Ecto neural progenitor cell (in vitro differentiated cells): ENCODE results near the gene EVI5L.
"Not testable (repeated sequence)": the region's sequence is repeated elsewhere in the genome, so short reads cannot be mapped to it uniquely, and the experiment has no call there.

Source experiments
- DNase-seq: peaks from one replicate; pipeline ENCODE4 v3.0.0-alpha.2; 2018; ENCODE audit warnings: low spot score

Gene EVI5L

GRCh38 chr19:7846155-7846646 lies 16.2 kb downstream of the EVI5L start:
- DNase-seq: no peak

- peak; percentile 38 for DNase-seq
Observed at GRCh38 chr19:7847664-7848063, 17.6 kb downstream of the EVI5L start.

DNA sequence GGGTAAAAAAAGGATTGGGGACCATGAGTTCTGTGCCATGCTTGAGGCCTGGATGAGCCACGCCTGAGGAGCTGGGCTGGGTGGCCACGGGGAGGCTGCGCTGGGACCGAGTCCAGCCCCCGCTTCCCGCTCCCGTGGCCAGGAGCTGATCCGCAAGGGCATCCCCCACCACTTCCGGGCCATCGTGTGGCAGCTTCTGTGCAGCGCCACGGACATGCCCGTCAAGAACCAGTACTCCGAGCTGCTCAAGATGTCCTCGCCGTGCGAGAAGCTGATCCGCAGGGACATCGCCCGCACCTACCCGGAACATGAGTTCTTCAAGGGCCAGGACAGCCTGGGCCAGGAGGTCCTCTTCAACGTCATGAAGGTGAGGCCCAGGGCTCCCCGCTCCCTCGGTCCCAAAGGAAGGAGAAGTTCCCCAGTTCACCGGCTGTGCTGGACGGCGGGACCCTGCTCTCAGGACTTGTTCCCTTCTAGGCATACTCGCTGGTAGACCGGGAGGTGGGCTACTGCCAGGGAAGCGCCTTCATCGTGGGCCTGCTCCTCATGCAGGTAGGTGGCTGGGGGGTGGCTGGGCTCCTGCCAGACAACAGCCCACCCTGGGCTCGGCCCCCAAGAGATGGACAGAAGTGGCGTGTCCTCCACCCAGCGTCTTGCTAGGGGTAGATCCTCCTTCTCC lies 18.9 kb downstream of the EVI5L start:
- DNase-seq: peak; percentile 45

GRCh38 chr19:7849631-7849999 lies 19.6 kb downstream of the EVI5L start:
- no peak for DNase-seq

- peak; percentile 42 for DNase-seq
Observed at GRCh38 chr19:7850000-7850813, 20.2 kb downstream of the EVI5L start.

DNA sequence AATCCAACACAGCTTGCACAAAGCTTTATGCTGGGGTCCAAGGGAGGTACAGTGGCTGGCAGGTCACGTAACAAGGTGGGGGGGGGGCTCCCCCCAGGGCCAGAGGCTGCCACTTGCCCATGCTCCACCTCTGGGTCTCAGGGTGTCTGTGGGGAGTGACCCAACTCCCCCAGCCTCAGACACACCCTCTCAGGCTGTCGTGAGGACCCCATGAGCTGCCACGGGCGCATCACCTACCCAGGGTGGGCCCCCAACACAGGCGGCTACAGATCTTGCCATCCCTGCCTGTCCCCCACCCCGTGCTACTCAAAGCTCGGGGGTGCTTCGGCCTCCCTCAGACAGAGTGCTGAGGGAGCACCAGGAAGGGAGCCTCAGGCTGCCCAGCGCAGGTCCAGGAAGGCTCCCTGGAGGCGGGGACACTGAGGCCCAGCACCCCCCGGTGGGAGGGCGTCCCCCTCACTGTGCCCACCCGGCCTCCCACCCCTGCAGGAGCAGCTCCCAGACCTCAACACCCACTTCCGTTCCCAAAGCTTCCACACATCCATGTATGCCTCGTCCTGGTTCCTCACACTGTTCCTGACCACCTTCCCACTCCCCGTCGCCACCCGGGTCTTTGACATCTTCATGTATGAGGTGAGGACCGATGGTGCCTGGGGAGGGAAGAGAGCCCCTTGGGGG lies 21.1 kb downstream of the EVI5L start:
- no peak for DNase-seq

GRCh38 chr19:7851623-7852500 lies 21.8 kb downstream of the EVI5L start:
- DNase-seq: no peak

DNA sequence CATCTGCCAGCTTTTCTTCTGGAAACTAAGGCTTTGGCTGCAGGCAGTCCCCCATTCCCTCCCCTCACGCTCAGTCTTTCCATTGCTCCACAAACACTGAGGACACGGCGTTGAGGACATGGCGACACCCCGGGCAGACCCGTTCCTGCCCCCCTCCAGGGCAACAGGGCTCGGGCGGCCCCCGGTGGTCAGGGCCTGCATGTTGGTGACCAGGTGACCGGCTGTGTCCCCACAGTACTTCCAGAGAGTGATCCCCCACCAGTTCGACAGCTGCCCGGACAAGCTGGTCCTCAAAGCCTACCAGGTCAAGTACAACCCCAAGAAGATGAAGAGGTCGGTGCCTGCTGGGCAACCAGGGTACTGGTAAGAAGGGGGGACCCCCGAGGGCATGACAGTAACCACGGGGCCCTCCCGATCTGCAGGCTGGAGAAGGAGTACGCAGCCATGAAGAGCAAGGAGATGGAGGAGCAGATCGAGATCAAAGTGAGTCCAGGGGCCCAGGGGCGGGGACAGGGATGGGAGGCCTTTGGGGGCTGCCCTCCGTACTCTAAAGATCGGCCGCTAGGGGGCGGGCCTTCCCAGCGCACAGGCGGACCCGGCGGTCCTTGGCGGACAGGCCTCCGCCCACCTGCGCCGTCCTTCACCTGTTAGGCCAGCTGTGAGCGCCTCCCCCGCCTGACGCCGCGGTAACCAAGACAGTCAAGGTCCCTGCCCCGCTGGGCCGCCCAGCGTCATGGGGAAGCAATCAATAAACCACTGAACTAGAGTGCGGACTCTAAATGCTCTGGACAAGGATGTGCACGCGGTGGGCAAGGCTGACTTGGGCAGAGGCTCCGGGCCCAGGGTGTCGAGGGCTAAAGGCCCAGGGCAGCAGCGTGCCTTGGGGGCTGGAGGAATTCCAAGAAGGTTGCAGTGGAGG lies 23.1 kb downstream of the EVI5L start:
- peak; percentile 90 for DNase-seq

DNA sequence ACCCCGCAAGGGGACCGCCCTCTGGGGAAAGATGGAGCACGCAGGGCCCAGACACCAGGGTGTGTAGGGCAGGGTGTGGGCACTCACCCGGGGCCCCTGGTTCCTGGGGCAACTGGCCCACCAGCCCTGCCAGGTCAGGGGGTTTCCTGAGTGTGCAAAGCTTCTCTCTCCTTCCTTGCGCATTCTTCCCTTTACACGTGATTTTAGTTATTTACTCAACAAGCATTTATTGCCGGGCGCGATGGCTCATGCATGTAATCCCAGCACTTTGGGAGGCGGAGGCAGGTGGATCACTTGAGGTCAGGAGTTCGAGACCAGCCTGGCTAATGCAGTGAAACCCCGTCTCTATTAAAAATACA lies 23.7 kb downstream of the EVI5L start:
- DNase-seq: no peak

- no peak for DNase-seq
Observed at GRCh38 chr19:7855426-7856108, 25.5 kb downstream of the EVI5L start.

GRCh38 chr19:7856109-7856591 lies 26.1 kb downstream of the EVI5L start:
- DNase-seq: no peak

DNA sequence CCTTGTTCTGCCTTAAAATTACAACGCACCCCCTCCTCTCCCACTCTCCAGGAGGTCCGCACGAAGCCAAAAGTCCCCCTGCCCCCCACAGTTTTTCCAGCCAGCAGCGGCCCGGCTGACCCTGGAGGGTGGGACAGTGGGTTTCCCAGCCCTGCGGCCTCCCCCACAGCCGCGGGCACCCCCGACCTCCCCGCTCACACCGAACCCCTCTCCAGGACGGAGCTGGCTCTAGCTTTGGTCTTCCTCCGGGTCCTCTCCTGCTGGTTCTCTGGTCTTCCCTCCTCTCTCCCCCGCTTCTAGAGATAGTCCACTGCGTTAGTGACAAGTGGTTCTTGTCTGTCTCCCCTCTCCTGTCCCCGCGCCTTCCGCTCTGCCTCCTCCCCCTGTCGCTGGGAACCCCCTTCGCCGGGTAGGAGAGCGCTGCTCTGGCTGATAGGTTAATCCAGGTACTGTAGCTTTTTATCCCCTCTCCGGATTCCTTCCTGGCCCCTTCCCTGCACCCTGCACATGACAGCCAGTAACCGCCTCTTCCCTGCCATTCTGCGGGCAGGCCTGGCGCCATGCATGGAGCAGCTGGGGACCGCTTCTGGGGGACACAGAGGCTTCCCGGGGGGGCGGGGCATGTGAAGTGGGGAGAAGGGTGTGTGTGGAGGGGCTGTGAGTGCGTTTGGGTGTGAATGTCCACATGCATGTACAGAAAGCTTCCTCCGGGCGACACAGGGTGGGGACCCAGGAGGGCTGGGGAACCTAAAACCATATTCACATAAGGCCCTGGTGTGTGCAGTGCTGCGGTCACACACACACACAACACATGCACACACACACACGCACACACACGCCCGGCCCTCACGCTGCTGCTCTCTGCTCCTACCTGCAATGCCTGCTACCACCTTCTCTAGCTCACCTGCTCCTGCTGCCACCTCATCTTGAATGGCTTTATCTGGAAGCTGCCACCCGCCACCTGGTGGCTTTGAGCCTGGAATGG lies 27.0 kb downstream of the EVI5L start:
- no peak for DNase-seq

- DNase-seq: no peak
Observed at GRCh38 chr19:7857727-7858108, 27.7 kb downstream of the EVI5L start.

DNA sequence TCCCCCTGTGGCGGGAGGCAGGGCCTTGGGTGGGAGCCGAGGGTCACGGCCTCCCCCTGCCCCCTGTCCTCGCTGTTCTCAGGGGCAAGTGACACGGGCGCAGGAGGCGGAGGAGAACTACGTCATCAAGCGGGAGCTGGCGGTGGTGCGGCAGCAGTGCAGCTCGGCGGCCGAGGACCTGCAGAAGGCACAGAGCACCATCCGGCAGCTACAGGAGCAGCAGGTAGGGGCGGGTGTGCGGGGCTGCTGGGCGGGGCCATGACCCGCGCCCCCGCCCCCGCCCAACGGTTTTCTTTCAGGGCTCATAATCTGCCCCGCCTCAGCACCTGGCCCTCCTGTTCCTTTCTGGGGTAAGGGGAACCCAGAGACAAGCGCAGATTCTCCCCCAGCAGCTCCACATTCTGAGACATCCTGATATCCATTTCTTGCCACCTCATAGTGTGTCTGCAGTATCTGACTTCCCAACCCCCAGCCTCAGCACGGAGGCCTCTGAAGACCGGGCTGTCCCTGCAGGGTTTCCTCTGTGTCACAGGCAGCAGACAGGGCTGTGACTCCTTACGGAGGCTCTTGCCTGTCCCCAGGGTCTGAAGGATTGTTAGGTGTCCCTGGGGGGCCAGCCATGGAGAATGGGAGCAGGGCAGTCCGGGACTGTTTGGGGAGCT lies 28.2 kb downstream of the EVI5L start:
- DNase-seq: peak; percentile 84

GRCh38 chr19:7859087-7859486 lies 29.1 kb downstream of the EVI5L start:
- not testable (repeated sequence) for DNase-seq

GRCh38 chr19:7859831-7860713 lies 30.1 kb downstream of the EVI5L start:
- no peak for DNase-seq
